Urinary bladder (tissue), 4 donors: ENCODE data around the gene CASP8. TPM values are rescaled to one million over a fixed set of nuclear protein-coding genes. Genes with fewer than 3 reads are reported as not detected.
"Not testable (repeated sequence)": the region's sequence is repeated elsewhere in the genome, so short reads cannot be mapped to it uniquely, and the experiment has no call there.

Experiments used
- DNase-seq: peaks from one replicate; pipeline ENCODE4 v3.0.0-alpha.2; 2015; ENCODE audit errors: extremely low spot score
- H3K27ac ChIP-seq: one replicate; pipeline ENCODE4 v1.5.1; 2013; ENCODE audit warnings: low read depth, mild to moderate bottlenecking, moderate library complexity
- H3K36me3 ChIP-seq: one replicate; pipeline ENCODE4 v1.6.1; 2013; ENCODE audit warnings: mild to moderate bottlenecking, moderate library complexity; ENCODE audit not compliant: insufficient read depth
- H3K4me1 ChIP-seq: one replicate; pipeline ENCODE4 v1.6.1; 2013; ENCODE audit warnings: mild to moderate bottlenecking, moderate library complexity; ENCODE audit not compliant: insufficient read depth
- H3K4me3 ChIP-seq: one replicate; pipeline ENCODE4 v1.5.1; 2013; ENCODE audit warnings: low read depth, low read length
- WGBS: extraction: QIAGEN DNeasy Blood & Tissue Kit; methylation state at CpG from one replicate; pipeline ENCODE4 v1.1.7; 2013; 5-methylcytosine and 5-hydroxymethylcytosine counted together
- polyA plus RNA-seq: library from polyadenylated mRNA; stranded (reverse); fragments of 200-250 nt; gene quantifications from one replicate; pipeline ENCODE4 v1.2.3, GENCODE V29; 2013
- total RNA-seq: library from RNA; depleted of rRNA; stranded (reverse); fragments of >200 nt; gene quantifications from one replicate; pipeline ENCODE4 v1.2.3, GENCODE V29; 2014
- donor health status: healthy with polysubstance abuse.
- donor health status: healthy.

Gene CASP8
- total and polyA plus RNA-seq, 2 donors, result 9.3 to 29.9 TPM

DNA sequence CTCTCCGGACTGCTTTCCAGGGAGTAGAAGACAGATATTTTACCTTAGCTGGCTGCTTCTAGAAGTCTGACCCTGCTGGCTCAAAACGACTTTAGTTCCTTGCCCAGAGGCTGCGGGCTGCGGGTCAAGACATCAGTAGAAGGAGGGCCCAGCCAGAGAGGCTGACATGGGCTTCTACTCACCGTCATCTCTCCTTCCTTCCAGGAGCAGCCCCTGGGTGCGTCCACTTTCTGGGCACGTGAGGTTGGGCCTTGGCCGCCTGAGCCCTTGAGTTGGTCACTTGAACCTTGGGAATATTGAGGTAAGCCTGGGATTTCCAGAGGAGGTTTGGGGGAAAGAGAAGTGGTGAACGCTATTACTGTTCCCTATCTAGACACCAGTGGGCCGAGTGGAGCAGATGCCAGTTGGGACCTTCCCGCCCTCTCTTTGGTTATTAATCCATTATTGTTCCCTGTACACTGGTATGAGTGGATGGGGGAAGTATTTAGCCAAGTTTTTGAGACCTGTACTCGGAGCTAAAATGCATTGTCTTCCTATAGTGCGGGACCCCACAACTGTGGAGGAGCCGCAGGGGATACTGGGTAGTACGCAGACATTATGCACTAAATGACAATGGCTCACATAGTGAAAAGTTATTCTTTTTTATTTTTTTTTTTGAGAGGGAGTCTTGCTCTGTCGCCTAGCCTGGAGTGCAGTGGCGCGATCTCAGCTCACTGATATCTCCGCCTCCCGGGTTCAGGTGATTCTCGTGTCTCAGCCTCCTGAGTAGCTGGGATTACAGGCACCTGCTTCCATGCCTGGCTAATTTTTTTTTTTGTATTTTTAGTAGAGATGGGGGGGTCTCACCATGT is 26.3 kb upstream of the CASP8 start:
- no peaks in the 10 kb centered on the region for H3K36me3 ChIP-seq
- H3K27ac ChIP-seq, result no peak overlapping the region
- 86% methylated on average over 21 of the region's 21 CpGs for WGBS
- DNase-seq, result no peak
- H3K4me3 ChIP-seq, result peak overlapping the region; percentile 9
- no peaks in the 10 kb centered on the region for H3K4me1 ChIP-seq

GRCh38 chr2:201234663-201235135 is 25.6 kb upstream of the CASP8 start:
- H3K4me3 ChIP-seq, result no peak overlapping the region
- DNase-seq, result no peak
- WGBS, result 78% methylated on average over 3 of the region's 3 CpGs
- H3K27ac ChIP-seq, result no peak overlapping the region
- no peaks in the 10 kb centered on the region for H3K4me1 ChIP-seq
- H3K36me3 ChIP-seq, result no peaks in the 10 kb centered on the region

GRCh38 chr2:201235860-201236811 is 24.2 kb upstream of the CASP8 start:
- H3K4me3 ChIP-seq, result no peak overlapping the region
- no peaks in the 10 kb centered on the region for H3K36me3 ChIP-seq
- no peaks in the 10 kb centered on the region for H3K4me1 ChIP-seq
- no peak overlapping the region for H3K27ac ChIP-seq
- peak; percentile 55 for DNase-seq
- 35% methylated on average over 14 of the region's 14 CpGs for WGBS

DNA sequence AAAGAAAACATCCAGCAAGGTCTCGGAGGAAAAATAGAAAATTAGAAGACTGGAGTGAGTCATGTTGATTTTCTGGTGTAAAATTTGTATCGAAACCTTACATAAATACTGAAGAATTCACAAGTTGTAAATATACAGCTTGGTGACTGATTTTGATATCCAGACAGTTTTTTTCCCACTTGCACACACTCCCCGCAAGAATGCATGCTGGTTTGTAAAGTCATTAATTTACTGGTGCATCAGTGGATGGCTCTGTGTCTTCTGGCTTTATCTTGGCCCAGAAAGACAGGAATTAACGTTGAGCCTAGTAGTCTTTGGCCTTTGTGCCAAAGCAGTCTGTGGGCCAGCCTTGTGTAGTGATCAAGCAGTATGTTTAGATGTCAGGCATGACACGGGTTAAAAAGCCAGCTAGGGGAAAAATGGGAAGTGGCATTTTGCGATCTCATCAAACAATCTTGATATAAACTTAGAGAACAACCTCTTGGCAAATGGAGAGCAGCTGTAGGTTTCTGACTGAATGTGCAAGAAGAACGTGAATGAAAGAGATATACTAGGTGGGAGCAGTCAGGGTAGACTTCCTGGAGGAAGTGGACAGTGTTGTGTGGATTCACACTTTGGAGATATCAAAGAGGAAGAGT is 22.7 kb upstream of the CASP8 start:
- 61% methylated on average over 7 of the region's 7 CpGs for WGBS
- DNase-seq, result no peak
- Histone ChIP-seq H3K4me3 (no peak overlapping the region), H3K27ac (no peak overlapping the region), H3K36me3 (no peaks in the 10 kb centered on the region), H3K4me1 (no peaks in the 10 kb centered on the region)

DNA sequence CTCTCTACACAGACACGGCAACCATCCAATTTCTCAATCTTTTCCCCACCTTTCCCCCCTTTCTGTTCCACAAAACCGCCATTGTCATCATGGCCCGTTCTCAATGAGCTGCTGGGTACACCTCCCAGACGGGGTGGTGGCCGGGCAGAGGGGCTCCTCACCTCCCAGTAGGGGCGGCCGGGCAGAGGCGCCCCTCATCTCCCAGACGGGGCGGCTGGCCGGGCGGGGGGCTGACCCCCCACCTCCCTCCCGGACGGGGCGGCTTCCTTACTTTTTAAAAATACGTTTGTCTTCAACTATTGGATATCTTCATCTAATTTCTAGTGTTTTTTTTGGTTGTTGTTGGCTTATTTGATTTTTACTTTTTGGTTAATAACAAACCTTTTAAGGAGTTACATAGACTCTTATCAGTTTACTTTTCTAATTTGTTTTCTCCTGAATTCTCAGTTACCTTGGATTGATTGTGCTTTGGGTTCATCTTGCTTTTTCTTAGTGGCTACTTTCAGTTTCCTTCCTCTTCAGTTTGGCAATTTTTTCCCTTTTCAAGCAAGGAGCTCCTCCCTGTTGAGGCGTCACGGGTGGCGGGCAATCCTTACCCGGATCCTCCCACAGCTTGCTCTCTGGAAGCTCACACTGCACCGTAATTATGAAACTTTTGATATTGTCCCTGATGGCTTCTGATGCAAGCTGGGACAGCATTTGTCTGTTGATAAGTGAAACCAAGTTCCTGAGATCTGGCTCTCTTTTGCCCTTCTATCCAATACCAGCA is 21.0 kb upstream of the CASP8 start:
- not testable (repeated sequence) for H3K36me3 ChIP-seq, H3K4me1 ChIP-seq, H3K27ac ChIP-seq, DNase-seq, H3K4me3 ChIP-seq
- 87% methylated on average over 21 of the region's 21 CpGs for WGBS

DNA sequence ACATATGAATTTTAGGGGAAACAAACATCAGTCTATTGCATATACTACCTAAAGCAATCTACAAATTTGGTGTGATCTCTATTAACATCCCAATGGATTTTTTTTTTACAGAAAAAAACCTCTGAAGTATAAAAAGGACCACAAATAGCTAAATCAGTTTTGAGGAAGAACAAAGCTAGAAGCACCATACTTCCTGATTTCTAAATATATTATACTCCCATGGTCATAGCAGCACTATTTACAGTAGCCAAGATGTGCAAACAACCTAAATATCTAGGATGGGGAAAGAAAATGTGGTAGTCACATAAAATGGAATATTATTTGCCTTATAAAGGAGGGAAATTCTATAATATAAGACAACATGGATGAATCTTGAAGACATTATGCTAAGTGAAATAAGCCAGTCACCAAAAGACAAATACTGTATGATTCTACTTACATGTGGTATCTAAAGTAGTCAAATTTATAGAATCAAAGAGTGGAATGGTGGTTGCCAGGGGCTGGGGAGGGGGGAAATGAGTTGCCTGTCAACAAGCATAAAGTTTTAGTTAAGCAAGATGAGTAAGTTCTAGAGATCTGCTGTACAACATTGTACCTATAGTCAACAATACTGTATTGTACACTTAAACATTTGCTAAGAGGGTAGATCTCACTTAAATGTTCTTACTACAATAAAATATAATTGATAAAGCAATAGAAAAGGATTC is 17.6 kb upstream of the CASP8 start:
- H3K27ac ChIP-seq, result no peak overlapping the region
- DNase-seq, result no peak

DNA sequence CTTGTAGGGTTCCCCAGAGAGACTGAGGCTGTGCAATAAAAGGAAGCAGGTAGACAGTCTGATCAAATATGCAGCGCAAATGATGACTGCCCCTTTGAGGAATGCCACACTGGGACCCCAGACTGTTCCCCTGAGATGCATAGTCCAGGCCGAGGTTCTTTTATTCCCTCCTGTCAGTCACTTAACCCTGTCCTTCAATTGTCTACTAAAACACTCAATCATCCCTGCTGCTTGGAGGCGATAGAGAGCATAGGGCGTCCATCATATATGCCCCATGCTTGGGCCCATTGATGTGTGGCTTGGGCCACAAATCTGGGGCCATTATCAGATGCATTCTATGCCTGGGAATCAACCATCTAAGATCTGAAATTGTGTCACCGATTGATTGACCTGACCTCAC is 15.5 kb upstream of the CASP8 start:
- Histone ChIP-seq H3K4me1 (no peaks in the 10 kb centered on the region), H3K36me3 (no peaks in the 10 kb centered on the region), H3K27ac (no peak overlapping the region), H3K4me3 (no peak overlapping the region)
- WGBS, result 92% methylated on average over 5 of the region's 5 CpGs
- no peak for DNase-seq

More for the DNA sequence above, 17.6 kb upstream of the CASP8 start:
- Histone ChIP-seq H3K4me3 (no peak overlapping the region), H3K4me1 (no peaks in the 10 kb centered on the region), H3K36me3 (no peaks in the 10 kb centered on the region)

GRCh38 chr2:201246280-201246679 is 14.1 kb upstream of the CASP8 start:
- no peak overlapping the region for H3K27ac ChIP-seq
- DNase-seq, result no peak
- no peaks in the 10 kb centered on the region for H3K36me3 ChIP-seq
- 64% methylated on average over 4 of the region's 4 CpGs for WGBS
- no peaks in the 10 kb centered on the region for H3K4me1 ChIP-seq
- no peak overlapping the region for H3K4me3 ChIP-seq

DNA sequence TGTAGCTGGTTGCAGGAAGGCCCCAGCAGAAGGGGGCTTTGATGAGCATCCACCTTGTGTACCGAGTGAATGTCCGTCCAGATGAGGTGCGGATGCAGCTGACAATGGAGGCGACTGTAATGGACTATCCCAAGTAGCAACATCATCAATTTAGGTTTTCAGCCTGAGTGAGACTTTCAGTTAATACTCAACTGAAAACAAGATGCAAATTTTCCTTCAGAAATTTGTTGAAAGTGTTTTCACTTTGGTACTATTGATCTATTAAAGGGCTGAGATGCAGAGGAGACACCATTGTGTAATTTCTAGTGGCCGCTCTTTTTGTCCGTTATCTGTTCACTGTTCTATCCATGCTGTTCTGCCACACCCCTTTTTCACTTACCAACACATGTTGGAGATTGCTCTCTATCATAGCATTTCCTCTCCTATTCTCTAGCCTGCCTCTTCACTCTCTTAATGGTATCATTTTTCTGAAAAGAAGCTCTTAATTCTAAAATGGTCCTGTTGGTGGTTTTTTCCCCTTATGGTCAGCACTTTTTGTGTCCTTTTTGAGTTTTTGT is 12.0 kb upstream of the CASP8 start:
- Histone ChIP-seq H3K36me3 (no peaks in the 10 kb centered on the region), H3K27ac (no peak overlapping the region), H3K4me1 (no peaks in the 10 kb centered on the region), H3K4me3 (no peak overlapping the region)
- WGBS, result 92% methylated on average over 6 of the region's 6 CpGs
- no peak for DNase-seq

DNA sequence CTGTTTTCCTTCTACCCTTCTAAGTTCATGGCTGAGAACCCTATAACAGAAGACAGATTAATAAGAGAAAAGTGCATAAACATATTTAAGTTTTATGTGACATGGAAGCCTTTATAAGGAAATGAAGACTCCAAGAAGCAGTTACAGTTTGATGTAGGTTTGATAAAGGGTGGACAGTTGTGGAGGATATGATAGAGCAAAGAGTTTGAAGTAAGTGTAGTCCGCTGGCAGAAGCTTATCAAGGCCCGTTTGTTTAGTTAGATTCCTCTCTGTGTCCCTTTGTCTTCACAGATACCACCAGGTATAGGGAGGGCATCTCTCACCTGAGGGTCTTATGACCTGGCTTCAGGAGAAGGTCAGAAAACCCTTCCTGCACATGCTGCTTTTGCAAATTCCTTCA is 10.4 kb upstream of the CASP8 start:
- H3K27ac ChIP-seq, result no peak overlapping the region
- DNase-seq, result no peak
- H3K4me3 ChIP-seq, result no peak overlapping the region
- WGBS, result 71% methylated on average over 2 of the region's 2 CpGs
- H3K4me1 ChIP-seq, result no peaks in the 10 kb centered on the region
- no peaks in the 10 kb centered on the region for H3K36me3 ChIP-seq

GRCh38 chr2:201250741-201251140 is 9.6 kb upstream of the CASP8 start:
- no peak for DNase-seq
- H3K4me1 ChIP-seq, result no peaks in the 10 kb centered on the region
- H3K4me3 ChIP-seq, result no peak overlapping the region
- no peak overlapping the region for H3K27ac ChIP-seq
- no peaks in the 10 kb centered on the region for H3K36me3 ChIP-seq
- 93% methylated on average over 4 of the region's 4 CpGs for WGBS

DNA sequence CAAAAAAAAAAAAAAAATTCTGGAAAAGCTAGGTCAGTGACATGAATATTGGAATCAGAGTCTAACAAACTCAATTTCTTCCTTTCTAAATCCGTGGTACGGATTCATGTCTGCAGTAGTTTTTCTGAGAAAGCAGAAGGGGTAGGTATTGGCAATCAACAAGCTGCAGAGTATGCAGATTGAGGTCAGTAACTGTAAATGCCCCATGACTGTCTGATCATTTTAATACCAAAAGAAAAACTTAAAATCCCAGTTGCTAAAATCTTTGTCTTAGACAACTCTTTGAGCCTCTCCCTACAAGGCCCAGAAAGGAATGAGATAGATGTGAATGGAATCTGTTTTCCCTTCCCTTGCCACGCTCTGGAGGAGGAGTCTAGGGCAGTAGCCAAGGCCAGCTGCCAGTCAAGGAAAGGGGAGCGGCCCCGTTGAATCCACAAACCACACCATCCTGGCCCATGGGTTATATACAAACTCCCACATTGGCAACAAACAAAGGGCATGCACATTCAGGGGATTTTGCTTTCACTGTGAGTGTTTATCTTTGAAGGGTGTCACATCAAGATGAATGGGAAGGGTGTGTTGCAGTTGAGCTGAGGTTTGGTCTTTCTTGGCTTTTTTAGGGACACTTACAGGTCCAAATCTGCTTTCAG is 6.1 kb upstream of the CASP8 start:
- 42% methylated on average over 5 of the region's 5 CpGs for WGBS
- H3K36me3 ChIP-seq, result no peaks in the 10 kb centered on the region
- H3K4me1 ChIP-seq, result no peaks in the 10 kb centered on the region
- H3K27ac ChIP-seq, result no peak overlapping the region
- H3K4me3 ChIP-seq, result no peak overlapping the region
- no peak for DNase-seq
